ENCODE data around the gene SNX5. TPM values are rescaled to one million over a fixed set of nuclear protein-coding genes. Genes with fewer than 3 reads are reported as not detected.

SNX5 gene
- total and polyA plus RNA-seq, 2 of the 13 experiments (the other 11 are each of a cell fraction or from before 2014, with no cell fraction given) = 664 to 1,040 TPM

- TF ChIP-seq ZHX1 (CRISPR knock-in tag; IDR thresholded peaks at IDR 0.05; ENCODE audit: low read depth) (peak; percentile 98), ZNF572 (CRISPR knock-in tag; IDR thresholded peaks at IDR 0.05) (peak; percentile 99), RBFOX2 (IDR thresholded peaks at IDR 0.05; ENCODE audit: low read depth, low read length) (peak; percentile 100), CTCF (CRISPR knock-in tag; IDR thresholded peaks at IDR 0.05) (peak; percentile 23), RNF219 (CRISPR knock-in tag; IDR thresholded peaks at IDR 0.05) (peak; percentile 95), PBX3 (CRISPR knock-in tag; IDR thresholded peaks at IDR 0.05; ENCODE audit: borderline replicate concordance) (peak; percentile 23; the same call in 1 of the 2 replicates), ZNF496 (CRISPR knock-in tag; IDR thresholded peaks at IDR 0.05; ENCODE audit: insufficient replicate concordance) (peak; percentile 66), HOXA5 (CRISPR knock-in tag; IDR thresholded peaks at IDR 0.05) (peak; percentile 95), TP53 (CRISPR knock-in tag; conservative IDR thresholded peaks at IDR 0.05) (peak; percentile 94), SMARCC2 (IDR thresholded peaks at IDR 0.05) (no peak), KLF11 (CRISPR knock-in tag; IDR thresholded peaks at IDR 0.05) (peak; percentile 97), ZNF784 (CRISPR knock-in tag; IDR thresholded peaks at IDR 0.05; ENCODE audit: borderline replicate concordance) (peak; percentile 98), LCORL (IDR thresholded peaks at IDR 0.05) (no peak), LCORL (CRISPR knock-in tag; IDR thresholded peaks at IDR 0.05) (peak; percentile 94), ZBTB34 (CRISPR knock-in tag; IDR thresholded peaks at IDR 0.05) (peak; percentile 95), HNRNPUL1 (IDR thresholded peaks at IDR 0.05; ENCODE audit: low read depth, low read length) (no peak; the same call in 1 of the 2 replicates), GTF3A (CRISPR knock-in tag; conservative IDR thresholded peaks at IDR 0.05) (0 out of 2 replicates have a peak, but pooled peaks have one; percentile 8), HMGA1 (CRISPR knock-in tag; conservative IDR thresholded peaks at IDR 0.05) (no peak; the same call in 1 of the 2 replicates)
Measured at GRCh38 chr20:17968366-17969277, at the start of gene SNX5, which contains the start of gene MGME1 (continued).
